Transverse colon (tissue), 4 donors: Measurements from ENCODE around the gene DPP7. TPM values are rescaled to one million over a fixed set of nuclear protein-coding genes. Genes with fewer than 3 reads are reported as not detected.

Source experiments
- DNase-seq: peaks from one replicate; pipeline ENCODE4 v3.0.0-alpha.2; 2019
- H3K27ac ChIP-seq, 4 donors: fragments of 200-600 bp; sonication (generic); 2 replicates each; pipeline ENCODE4 v1.5.1; 2016 to 2018; ENCODE audit warnings: inconsistent platforms in 4 of 4
- H3K27me3 ChIP-seq: fragments of 200-600 bp; sonication (generic); 2 replicates; pipeline ENCODE4 v1.5.1; 2017; ENCODE audit warnings: inconsistent platforms
- H3K36me3 ChIP-seq, 4 donors: fragments of 200-600 bp; sonication (generic); 2 replicates each; pipeline ENCODE4 v1.5.1; 2017 to 2019; ENCODE audit warnings: inconsistent platforms in 4 of 4
- H3K4me1 ChIP-seq, 4 donors: fragments of 200-600 bp; sonication (generic); 2 replicates each; pipeline ENCODE4 v1.5.1; 2017 to 2020; ENCODE audit warnings: inconsistent platforms in 4 of 4
- H3K4me3 ChIP-seq, 4 donors: fragments of 200-600 bp; sonication (generic); 1 replicate in 1 of 4; 2 replicates in 3 of 4; pipeline versions ENCODE4 v1.5.1 to v1.6.1; 2017 to 2019; ENCODE audit warnings: inconsistent platforms in 4 of 4
- H3K9me3 ChIP-seq, 2 donors: fragments of 200-600 bp; sonication (generic); 2 replicates each; pipeline ENCODE4 v1.5.1; 2017 to 2019; ENCODE audit warnings: inconsistent platforms in 2 of 2
- EP300 ChIP-seq: sonication (generic); formaldehyde crosslinking; IDR thresholded peaks from one replicate; pipeline ENCODE4 v1.6.1; 2017; ENCODE audit warnings: antibody characterized with exemption, low read depth
- POLR2A ChIP-seq: fragments of 450-650 bp; IDR thresholded peaks from one replicate; pipeline ENCODE4 v1.6.1; 2016; ENCODE audit warnings: antibody characterized with exemption, mild to moderate bottlenecking, moderate library complexity
- POLR2AphosphoS5 ChIP-seq, 3 donors: sonication (generic); formaldehyde crosslinking; IDR thresholded peaks; one replicate each; pipeline ENCODE4 v1.6.1; 2016; ENCODE audit warnings: antibody characterized with exemption in 3 of 3
- WGBS, 2 donors: methylation state at CpG; one replicate each; pipeline ENCODE4 v1.1.5; 2018; ENCODE audit warnings: low coverage in 1 of 2; 5-methylcytosine and 5-hydroxymethylcytosine counted together
- in situ Hi-C, 4 donors: fragments of 200-750 bp; cut with MboI; loops; one replicate each; pipeline versions ENCODE4 v1.15.0 to v1.15.1; 2017; ENCODE audit warnings: low sequenced_read_pairs in 3 of 4, low pct_ligation_motif_present in 1 of 4, low pct_unique_long_range_greater_than_20kb in 1 of 4
- intact Hi-C: fragments of 100-400 bp; cut with DNase I; formaldehyde crosslinking; loops from one replicate; pipeline ENCODE4 v1.15.1; 2023; ENCODE audit warnings: low total_unique reads
- total RNA-seq, 4 donors: library from RNA; depleted of rRNA; stranded (reverse); fragments of >200 nt; gene quantifications; one replicate each; pipeline ENCODE4 v1.1.0, GENCODE V29; 2016
- TF ChIP-seq, protein P1 (sequence below), 5 experiments: fragments of 200-600 bp in 3 of 5; fragments of 450-650 bp in 2 of 5; sonication (generic) in 3 of 5; IDR thresholded peaks; 1 replicate in 2 of 5; 2 replicates in 3 of 5; pipeline ENCODE4 v1.5.1; 2016 to 2017; ENCODE audit warnings: antibody characterized with exemption in 5 of 5, inconsistent platforms in 3 of 5, mild to moderate bottlenecking in 2 of 5, moderate library complexity in 1 of 5

Gene DPP7
- total RNA-seq, 4 donors from 2014 or later: 54.2 to 141 (median 103) TPM

GRCh38 chr9:137066096-137066861, 48.3 kb downstream of the DPP7 start:
- Histone ChIP-seq H3K36me3 (no peaks in the 10 kb centered on the region), H3K4me1 (peaks cover 7 to 26% (median 22%) of the 10 kb centered on the region in 4 donors), H3K27ac (no peak overlapping the region), H3K9me3 (no peaks in the 10 kb centered on the region), H3K4me3 (no peak overlapping the region), H3K27me3 (peaks cover 14% of the 10 kb centered on the region)
- no peak for DNase-seq
- no peak for TF ChIP-seq POLR2AphosphoS5 (IDR thresholded peaks at IDR 0.05)
- TF ChIP-seq POLR2A: no peak
- TF ChIP-seq EP300: no peak
- TF ChIP-seq, protein P1, sequence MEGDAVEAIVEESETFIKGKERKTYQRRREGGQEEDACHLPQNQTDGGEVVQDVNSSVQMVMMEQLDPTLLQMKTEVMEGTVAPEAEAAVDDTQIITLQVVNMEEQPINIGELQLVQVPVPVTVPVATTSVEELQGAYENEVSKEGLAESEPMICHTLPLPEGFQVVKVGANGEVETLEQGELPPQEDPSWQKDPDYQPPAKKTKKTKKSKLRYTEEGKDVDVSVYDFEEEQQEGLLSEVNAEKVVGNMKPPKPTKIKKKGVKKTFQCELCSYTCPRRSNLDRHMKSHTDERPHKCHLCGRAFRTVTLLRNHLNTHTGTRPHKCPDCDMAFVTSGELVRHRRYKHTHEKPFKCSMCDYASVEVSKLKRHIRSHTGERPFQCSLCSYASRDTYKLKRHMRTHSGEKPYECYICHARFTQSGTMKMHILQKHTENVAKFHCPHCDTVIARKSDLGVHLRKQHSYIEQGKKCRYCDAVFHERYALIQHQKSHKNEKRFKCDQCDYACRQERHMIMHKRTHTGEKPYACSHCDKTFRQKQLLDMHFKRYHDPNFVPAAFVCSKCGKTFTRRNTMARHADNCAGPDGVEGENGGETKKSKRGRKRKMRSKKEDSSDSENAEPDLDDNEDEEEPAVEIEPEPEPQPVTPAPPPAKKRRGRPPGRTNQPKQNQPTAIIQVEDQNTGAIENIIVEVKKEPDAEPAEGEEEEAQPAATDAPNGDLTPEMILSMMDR (IDR thresholded peaks at IDR 0.05): no peak
- 87% methylated on average over 20 of the region's 26 CpGs; no CpG with 5 or more reads in 1 of the 2 donors for WGBS, 2 donors
- intact Hi-C loops (no loop called here), in situ Hi-C loops (no loop called here)

GRCh38 chr9:137065336-137065967, 49.1 kb downstream of the DPP7 start:
- Histone ChIP-seq H3K36me3 (no peaks in the 10 kb centered on the region), H3K27me3 (peaks cover 14% of the 10 kb centered on the region), H3K4me3 (no peak overlapping the region), H3K27ac (no peak overlapping the region), H3K9me3 (no peaks in the 10 kb centered on the region), H3K4me1 (peaks cover 3 to 20% (median 15%) of the 10 kb centered on the region in 4 donors)
- no peak for DNase-seq
- intact Hi-C loops (no loop called here), in situ Hi-C loops (no loop called here)
- WGBS, 2 donors: 90% methylated on average over 23 of the region's 23 CpGs; no CpG with 5 or more reads in 1 of the 2 donors
- TF ChIP-seq EP300 (no peak), POLR2AphosphoS5 (IDR thresholded peaks at IDR 0.05) (no peak), POLR2A (no peak)
- TF ChIP-seq, protein P1 (IDR thresholded peaks at IDR 0.05): no peak

- Histone ChIP-seq H3K36me3 (no peaks in the 10 kb centered on the region), H3K9me3 (no peaks in the 10 kb centered on the region), H3K27me3 (peaks cover 13% of the 10 kb centered on the region), H3K4me3 (no peak overlapping the region), H3K27ac (no peak overlapping the region), H3K4me1 (peaks cover 3 to 20% (median 15%) of the 10 kb centered on the region in 4 donors)
- intact Hi-C loops (no loop called here), in situ Hi-C loops (no loop called here)
- 89% methylated on average over 12 of the region's 12 CpGs; no CpG with 5 or more reads in 1 of the 2 donors for WGBS, 2 donors
- DNase-seq: no peak
- TF ChIP-seq, protein P1 (IDR thresholded peaks at IDR 0.05): no peak
- TF ChIP-seq POLR2AphosphoS5 (IDR thresholded peaks at IDR 0.05) (no peak), EP300 (no peak), POLR2A (no peak)
Measured at GRCh38 chr9:137064880-137065164, 49.7 kb downstream of the DPP7 start.

DNA sequence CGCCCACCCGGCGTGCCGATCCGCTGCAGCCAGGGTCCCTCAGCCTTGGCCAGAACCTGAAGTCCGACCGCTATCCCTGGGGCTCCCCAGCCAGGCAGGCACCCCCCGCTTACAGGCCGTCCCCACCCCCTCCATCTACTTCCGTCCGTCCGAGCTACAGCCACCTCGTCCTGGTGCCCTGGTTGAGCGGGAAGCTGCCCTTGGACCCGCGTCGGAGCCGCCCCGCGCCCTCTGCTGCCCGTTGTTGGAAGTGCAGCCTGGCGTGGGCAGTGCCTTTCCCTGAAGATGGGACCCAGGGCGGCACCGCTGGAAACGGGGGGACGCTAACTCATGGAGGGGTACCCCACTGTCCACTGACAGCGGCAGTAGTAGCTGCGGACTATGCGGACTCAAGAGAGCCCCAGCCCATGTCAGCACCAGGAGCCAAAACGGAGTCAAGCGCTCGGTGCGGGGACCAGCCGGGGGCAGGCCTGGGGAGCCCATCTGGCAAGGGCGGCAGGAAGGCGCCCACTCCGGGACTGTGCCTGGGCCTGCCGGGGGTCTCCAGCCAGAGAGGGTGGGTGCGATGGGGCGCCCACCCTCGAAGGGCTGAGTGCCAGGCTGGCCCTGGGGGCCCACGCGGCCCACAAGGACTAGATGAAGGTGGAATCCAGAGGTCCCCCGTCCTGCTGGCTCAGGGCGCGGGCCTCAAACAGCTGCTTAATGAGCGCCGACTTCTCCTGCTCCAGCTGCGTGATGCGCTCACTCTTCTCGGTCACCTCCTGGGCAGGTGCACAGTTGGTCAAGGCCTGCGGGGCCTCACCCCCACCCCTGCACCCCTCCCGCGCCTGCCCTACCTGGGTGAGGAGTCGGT, 50.3 kb downstream of the DPP7 start:
- TF ChIP-seq EP300: no peak
- no peak for TF ChIP-seq POLR2A
- no peak for TF ChIP-seq POLR2AphosphoS5 (IDR thresholded peaks at IDR 0.05)
- TF ChIP-seq, protein P1 (IDR thresholded peaks at IDR 0.05): peak; percentile 97 to 99 (median 98)
- in situ Hi-C loops: no loop called here
- intact Hi-C loops: no loop called here
- 46% methylated on average over 46 of the region's 55 CpGs; no CpG with 5 or more reads in 1 of the 2 donors for WGBS, 2 donors
- Histone ChIP-seq H3K4me1 (peaks cover 3 to 14% (median 9%) of the 10 kb centered on the region in 4 donors), H3K27ac (no peak overlapping the region), H3K4me3 (no peak overlapping the region), H3K27me3 (peaks cover 8% of the 10 kb centered on the region), H3K36me3 (no peaks in the 10 kb centered on the region), H3K9me3 (no peaks in the 10 kb centered on the region)
- peak; percentile 75 for DNase-seq
